Vagina (tissue), 2 donors: ENCODE measurements around the gene XCR1. TPM values are rescaled to one million over a fixed set of nuclear protein-coding genes. Genes with fewer than 3 reads are reported as not detected.

Experiments used
- DNase-seq, 2 donors: peaks; one replicate each; pipeline ENCODE4 v3.0.0-alpha.2; 2017; ENCODE audit errors: extremely low spot score in 2 of 2
- H3K27ac ChIP-seq: fragments of 200-600 bp; sonication (generic); one replicate; pipeline ENCODE4 v1.5.1; 2019
- H3K27me3 ChIP-seq: fragments of 200-600 bp; sonication (generic); one replicate; pipeline ENCODE4 v1.5.1; 2019
- H3K36me3 ChIP-seq, 2 donors: fragments of 200-600 bp; sonication (generic); one replicate each; pipeline ENCODE4 v1.5.1; 2017 to 2019
- H3K4me1 ChIP-seq: fragments of 200-600 bp; sonication (generic); one replicate; pipeline ENCODE4 v1.5.1; 2019
- H3K4me3 ChIP-seq, 2 donors: fragments of 200-600 bp; sonication (generic); 1 replicate in 1 of 2; 2 replicates in 1 of 2; pipeline ENCODE4 v1.5.1; 2016 to 2019
- H3K9me3 ChIP-seq: fragments of 200-600 bp; sonication (generic); one replicate; pipeline ENCODE4 v1.5.1; 2019
- POLR2A ChIP-seq, 2 donors: fragments of 450-650 bp; IDR thresholded peaks; one replicate each; pipeline ENCODE4 v1.6.1; 2017; ENCODE audit warnings: antibody characterized with exemption in 2 of 2, mild to moderate bottlenecking in 2 of 2, moderate library complexity in 2 of 2
- POLR2AphosphoS5 ChIP-seq, 2 donors: sonication (generic); formaldehyde crosslinking; IDR thresholded peaks; one replicate each; pipeline ENCODE4 v1.9.0; 2017; ENCODE audit warnings: antibody characterized with exemption in 2 of 2, mild to moderate bottlenecking in 2 of 2, low read depth in 1 of 2; ENCODE audit not compliant: insufficient read depth in 1 of 2
- intact Hi-C: fragments of 100-400 bp; cut with DNase I; formaldehyde crosslinking; loops from one replicate; pipeline ENCODE4 v1.15.1; 2023
- total RNA-seq: library from RNA; depleted of rRNA; stranded (reverse); fragments of >200 nt; gene quantifications from one replicate; pipeline ENCODE4 v1.2.3, GENCODE V29; 2016
- TF ChIP-seq, protein P1 (sequence below), 3 experiments: fragments of 450-650 bp in 2 of 3; fragments of 200-600 bp in 1 of 3; sonication (generic) in 1 of 3; IDR thresholded peaks; one replicate each; pipeline ENCODE4 v1.5.1; 2017 to 2019; ENCODE audit warnings: antibody characterized with exemption in 3 of 3, mild to moderate bottlenecking in 2 of 3, moderate library complexity in 2 of 3

The XCR1 gene
- total RNA-seq, 1 donor from 2014 or later, result not detected

GRCh38 chr3:45992133-45992729 lies 35.1 kb downstream of the XCR1 start:
- TF ChIP-seq POLR2A (IDR thresholded peaks at IDR 0.05), result no peak
- peak overlapping the region; percentile 61 for H3K27ac ChIP-seq
- H3K36me3 ChIP-seq, result no peaks in the 10 kb centered on the region
- H3K27me3 ChIP-seq, result no peaks in the 10 kb centered on the region
- peaks cover 73% of the 10 kb centered on the region for H3K4me1 ChIP-seq
- DNase-seq, result no peak
- intact Hi-C loops, result no loop called here
- no peaks in the 10 kb centered on the region for H3K9me3 ChIP-seq
- H3K4me3 ChIP-seq, result no peak overlapping the region

DNA sequence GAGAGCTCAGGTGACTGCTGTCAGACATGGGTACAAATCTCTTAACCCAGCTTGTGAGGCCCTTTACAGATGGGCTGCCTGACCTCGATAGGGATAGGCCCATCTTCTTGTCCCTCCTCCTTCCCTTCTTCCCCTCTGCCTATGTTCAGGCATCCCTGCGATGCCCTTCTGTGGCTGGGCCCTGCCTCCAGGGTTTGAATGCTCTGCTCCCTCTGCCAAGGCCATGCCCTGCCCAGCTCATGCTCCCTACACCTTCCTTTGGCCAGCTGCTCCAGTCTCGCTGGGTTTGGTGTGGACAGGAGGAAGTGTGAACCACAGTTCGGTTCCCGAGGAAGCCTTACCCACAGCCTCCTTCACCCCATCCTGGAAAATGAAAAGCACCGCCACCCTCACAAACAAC lies 35.9 kb downstream of the XCR1 start:
- TF ChIP-seq POLR2AphosphoS5 (IDR thresholded peaks at IDR 0.05; ENCODE audit: insufficient read depth in 1 of 2, low read depth in 1 of 2) (no peak), POLR2A (IDR thresholded peaks at IDR 0.05) (no peak)
- TF ChIP-seq, protein P1, sequence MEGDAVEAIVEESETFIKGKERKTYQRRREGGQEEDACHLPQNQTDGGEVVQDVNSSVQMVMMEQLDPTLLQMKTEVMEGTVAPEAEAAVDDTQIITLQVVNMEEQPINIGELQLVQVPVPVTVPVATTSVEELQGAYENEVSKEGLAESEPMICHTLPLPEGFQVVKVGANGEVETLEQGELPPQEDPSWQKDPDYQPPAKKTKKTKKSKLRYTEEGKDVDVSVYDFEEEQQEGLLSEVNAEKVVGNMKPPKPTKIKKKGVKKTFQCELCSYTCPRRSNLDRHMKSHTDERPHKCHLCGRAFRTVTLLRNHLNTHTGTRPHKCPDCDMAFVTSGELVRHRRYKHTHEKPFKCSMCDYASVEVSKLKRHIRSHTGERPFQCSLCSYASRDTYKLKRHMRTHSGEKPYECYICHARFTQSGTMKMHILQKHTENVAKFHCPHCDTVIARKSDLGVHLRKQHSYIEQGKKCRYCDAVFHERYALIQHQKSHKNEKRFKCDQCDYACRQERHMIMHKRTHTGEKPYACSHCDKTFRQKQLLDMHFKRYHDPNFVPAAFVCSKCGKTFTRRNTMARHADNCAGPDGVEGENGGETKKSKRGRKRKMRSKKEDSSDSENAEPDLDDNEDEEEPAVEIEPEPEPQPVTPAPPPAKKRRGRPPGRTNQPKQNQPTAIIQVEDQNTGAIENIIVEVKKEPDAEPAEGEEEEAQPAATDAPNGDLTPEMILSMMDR (IDR thresholded peaks at IDR 0.05), result no peak
- no peak for DNase-seq
- Histone ChIP-seq H3K9me3 (no peaks in the 10 kb centered on the region), H3K27me3 (no peaks in the 10 kb centered on the region), H3K4me3 (no peak overlapping the region), H3K4me1 (peaks cover 82% of the 10 kb centered on the region), H3K36me3 (no peaks in the 10 kb centered on the region), H3K27ac (peak overlapping the region; percentile 61)
- intact Hi-C loops, result no loop called here

DNA sequence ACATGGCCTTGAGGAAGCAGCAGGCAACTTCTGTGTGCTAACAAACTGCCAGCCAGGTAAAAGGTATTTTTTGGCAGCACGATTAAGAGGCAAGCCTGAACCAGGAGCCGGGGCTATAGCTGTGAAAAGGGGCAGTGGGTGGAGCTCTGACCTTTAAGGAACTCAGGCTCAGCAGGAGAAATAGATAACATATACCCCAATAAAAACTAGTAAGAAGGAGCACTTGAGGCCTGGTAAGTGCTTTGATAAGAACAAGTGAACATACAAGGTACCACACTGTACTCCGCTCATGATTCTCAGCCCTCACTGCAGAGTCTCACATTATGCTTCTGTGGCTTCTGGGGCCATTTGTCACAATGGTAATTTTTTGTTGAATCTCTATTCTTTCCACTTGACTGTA lies 37.1 kb downstream of the XCR1 start:
- DNase-seq, result no peak
- TF ChIP-seq, protein P1 (IDR thresholded peaks at IDR 0.05), result no peak
- TF ChIP-seq POLR2A (IDR thresholded peaks at IDR 0.05), result no peak
- TF ChIP-seq POLR2AphosphoS5 (IDR thresholded peaks at IDR 0.05; ENCODE audit: insufficient read depth in 1 of 2, low read depth in 1 of 2), result no peak
- Histone ChIP-seq H3K27ac (peak overlapping the region; percentile 78), H3K9me3 (no peaks in the 10 kb centered on the region), H3K36me3 (no peaks in the 10 kb centered on the region), H3K4me1 (peaks cover 93% of the 10 kb centered on the region), H3K4me3 (no peak overlapping the region), H3K27me3 (no peaks in the 10 kb centered on the region)
- intact Hi-C loops, result no loop called here

GRCh38 chr3:45988804-45989203 lies 38.5 kb downstream of the XCR1 start:
- Histone ChIP-seq H3K36me3 (peaks cover 0 to 8% of the 10 kb centered on the region in 2 donors), H3K27me3 (no peaks in the 10 kb centered on the region), H3K27ac (peak overlapping the region; percentile 78), H3K4me3 (no peak overlapping the region), H3K4me1 (peaks cover 96% of the 10 kb centered on the region), H3K9me3 (no peaks in the 10 kb centered on the region)
- intact Hi-C loops, result no loop called here
- TF ChIP-seq POLR2AphosphoS5 (IDR thresholded peaks at IDR 0.05; ENCODE audit: insufficient read depth in 1 of 2, low read depth in 1 of 2) (peak in 1 of 2 donors; percentile 82), POLR2A (IDR thresholded peaks at IDR 0.05) (no peak)
- TF ChIP-seq, protein P1 (IDR thresholded peaks at IDR 0.05), result no peak
- DNase-seq, result no peak

- H3K4me1 ChIP-seq, result peaks cover 96% of the 10 kb centered on the region
- H3K27ac ChIP-seq, result peak overlapping the region; percentile 78
- intact Hi-C loops, result no loop called here
- no peaks in the 10 kb centered on the region for H3K27me3 ChIP-seq
- TF ChIP-seq, protein P1 (IDR thresholded peaks at IDR 0.05), result no peak
- TF ChIP-seq POLR2AphosphoS5 (IDR thresholded peaks at IDR 0.05; ENCODE audit: insufficient read depth in 1 of 2, low read depth in 1 of 2) (no peak), POLR2A (IDR thresholded peaks at IDR 0.05) (no peak)
- no peaks in the 10 kb centered on the region for H3K9me3 ChIP-seq
- no peak for DNase-seq
- peaks cover 0 to 12% of the 10 kb centered on the region in 2 donors for H3K36me3 ChIP-seq
- no peak overlapping the region for H3K4me3 ChIP-seq
Observed at GRCh38 chr3:45988362-45988761, 38.9 kb downstream of the XCR1 start.
